NB4 (cell line): ENCODE data around the gene RNF130.

ENCODE experiments used
- MYC ChIP-seq: IDR thresholded peaks from 2 replicates; pipeline ENCODE4 v1.6.1; 2011; ENCODE audit warnings: low read depth, low read length
- POLR2A ChIP-seq: IDR thresholded peaks from 2 replicates; pipeline ENCODE4 v1.6.1; 2011; ENCODE audit warnings: mild to moderate bottlenecking; ENCODE audit not compliant: insufficient read length; ENCODE audit errors: extremely low read depth
- TF ChIP-seq, protein P1 (sequence below): IDR thresholded peaks from one replicate; pipeline ENCODE4 v1.5.1; 2012; ENCODE audit warnings: low read depth, low read length

DNA sequence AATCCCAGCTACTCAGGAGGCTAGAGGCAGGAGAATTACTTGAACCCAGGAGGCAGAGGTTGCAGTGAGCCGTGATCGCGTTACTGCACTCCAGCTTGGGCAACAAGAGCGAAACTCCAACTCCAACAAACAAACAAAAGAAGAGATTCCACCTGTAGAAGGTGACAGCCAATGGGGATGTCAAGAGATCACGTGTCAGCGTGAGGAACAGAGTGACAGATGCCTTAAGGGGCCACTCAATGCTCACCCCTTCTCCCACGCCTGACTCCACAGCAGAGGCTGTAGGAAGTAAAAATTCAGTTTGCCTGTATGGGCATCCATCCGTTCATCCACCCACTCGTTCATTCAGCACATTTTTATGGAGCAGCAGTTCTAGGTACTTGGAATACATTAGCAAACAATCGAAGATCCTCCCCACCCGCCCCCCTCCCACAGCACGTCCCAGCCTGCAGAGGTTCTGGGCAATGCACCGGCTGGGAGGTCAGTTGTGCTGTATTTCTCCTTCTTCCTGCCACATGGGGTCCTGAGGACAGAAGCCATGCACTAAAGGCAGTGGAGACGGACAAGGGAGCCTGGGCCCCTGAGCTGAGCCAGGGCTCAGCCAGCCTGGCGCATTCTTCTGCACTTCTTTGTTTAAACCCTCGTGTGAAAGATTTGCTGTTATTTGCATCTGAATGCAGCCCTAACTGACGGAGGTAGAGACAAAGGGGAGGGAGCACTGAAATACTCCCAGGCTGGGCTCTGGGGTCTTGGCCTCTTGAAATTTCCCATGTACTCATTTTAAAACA is 11.3 kb upstream of the RNF130 start:
- TF ChIP-seq, protein P1, sequence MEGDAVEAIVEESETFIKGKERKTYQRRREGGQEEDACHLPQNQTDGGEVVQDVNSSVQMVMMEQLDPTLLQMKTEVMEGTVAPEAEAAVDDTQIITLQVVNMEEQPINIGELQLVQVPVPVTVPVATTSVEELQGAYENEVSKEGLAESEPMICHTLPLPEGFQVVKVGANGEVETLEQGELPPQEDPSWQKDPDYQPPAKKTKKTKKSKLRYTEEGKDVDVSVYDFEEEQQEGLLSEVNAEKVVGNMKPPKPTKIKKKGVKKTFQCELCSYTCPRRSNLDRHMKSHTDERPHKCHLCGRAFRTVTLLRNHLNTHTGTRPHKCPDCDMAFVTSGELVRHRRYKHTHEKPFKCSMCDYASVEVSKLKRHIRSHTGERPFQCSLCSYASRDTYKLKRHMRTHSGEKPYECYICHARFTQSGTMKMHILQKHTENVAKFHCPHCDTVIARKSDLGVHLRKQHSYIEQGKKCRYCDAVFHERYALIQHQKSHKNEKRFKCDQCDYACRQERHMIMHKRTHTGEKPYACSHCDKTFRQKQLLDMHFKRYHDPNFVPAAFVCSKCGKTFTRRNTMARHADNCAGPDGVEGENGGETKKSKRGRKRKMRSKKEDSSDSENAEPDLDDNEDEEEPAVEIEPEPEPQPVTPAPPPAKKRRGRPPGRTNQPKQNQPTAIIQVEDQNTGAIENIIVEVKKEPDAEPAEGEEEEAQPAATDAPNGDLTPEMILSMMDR = no peak
- TF ChIP-seq POLR2A = no peak
- TF ChIP-seq MYC = no peak
